ENCODE measurements around the gene GPR161. TPM values are rescaled to one million over a fixed set of nuclear protein-coding genes. Genes with fewer than 3 reads are reported as not detected.

Gene GPR161
- total RNA-seq, 1 donor from 2014 or later: 2.8 TPM

DNA sequence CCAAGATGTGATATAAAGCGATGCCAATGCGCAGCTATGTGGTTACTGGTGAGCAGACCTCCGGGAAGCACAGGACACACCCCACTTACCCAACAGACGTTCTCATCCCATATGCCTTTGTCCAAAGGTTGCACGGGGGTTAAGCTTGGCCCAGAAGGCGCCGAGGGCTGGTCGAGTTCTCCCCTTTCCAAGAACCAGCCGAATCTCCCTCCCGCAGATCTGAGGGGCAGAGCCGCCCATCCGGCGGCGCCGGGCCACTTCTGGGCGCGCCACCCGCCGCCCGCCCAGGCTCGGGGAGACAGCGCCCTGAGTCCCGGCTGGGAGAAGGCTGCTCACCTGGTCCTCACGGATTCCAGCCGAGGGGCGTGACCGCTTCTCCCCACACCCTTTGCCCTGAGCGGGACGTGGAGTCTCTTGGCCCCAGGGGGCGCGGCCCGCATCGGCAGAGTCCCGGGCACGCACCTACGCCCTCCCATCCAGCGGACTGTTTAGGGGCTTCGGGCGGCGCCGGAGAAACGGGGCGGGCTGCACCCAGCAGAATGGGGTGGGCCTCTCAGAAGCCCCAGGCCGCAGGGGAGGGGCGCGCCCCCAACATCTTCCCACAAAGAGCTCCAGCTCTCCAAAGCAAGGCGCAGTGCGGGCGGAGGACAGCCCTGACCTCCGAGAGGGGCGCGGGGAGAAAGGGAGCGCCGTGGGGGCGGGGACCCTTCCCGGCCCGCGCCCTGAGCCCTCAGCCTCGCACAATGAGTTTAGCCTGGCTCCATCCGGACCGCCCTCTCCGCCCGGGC lies 615 bp downstream of the GPR161 start:
- intact Hi-C loops (cut with micrococcal nuclease): no loop called here
- TF ChIP-seq, protein P1, sequence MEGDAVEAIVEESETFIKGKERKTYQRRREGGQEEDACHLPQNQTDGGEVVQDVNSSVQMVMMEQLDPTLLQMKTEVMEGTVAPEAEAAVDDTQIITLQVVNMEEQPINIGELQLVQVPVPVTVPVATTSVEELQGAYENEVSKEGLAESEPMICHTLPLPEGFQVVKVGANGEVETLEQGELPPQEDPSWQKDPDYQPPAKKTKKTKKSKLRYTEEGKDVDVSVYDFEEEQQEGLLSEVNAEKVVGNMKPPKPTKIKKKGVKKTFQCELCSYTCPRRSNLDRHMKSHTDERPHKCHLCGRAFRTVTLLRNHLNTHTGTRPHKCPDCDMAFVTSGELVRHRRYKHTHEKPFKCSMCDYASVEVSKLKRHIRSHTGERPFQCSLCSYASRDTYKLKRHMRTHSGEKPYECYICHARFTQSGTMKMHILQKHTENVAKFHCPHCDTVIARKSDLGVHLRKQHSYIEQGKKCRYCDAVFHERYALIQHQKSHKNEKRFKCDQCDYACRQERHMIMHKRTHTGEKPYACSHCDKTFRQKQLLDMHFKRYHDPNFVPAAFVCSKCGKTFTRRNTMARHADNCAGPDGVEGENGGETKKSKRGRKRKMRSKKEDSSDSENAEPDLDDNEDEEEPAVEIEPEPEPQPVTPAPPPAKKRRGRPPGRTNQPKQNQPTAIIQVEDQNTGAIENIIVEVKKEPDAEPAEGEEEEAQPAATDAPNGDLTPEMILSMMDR (IDR thresholded peaks at IDR 0.05; ENCODE audit: borderline replicate concordance): no peak
- no peak for DNase-seq

DNA sequence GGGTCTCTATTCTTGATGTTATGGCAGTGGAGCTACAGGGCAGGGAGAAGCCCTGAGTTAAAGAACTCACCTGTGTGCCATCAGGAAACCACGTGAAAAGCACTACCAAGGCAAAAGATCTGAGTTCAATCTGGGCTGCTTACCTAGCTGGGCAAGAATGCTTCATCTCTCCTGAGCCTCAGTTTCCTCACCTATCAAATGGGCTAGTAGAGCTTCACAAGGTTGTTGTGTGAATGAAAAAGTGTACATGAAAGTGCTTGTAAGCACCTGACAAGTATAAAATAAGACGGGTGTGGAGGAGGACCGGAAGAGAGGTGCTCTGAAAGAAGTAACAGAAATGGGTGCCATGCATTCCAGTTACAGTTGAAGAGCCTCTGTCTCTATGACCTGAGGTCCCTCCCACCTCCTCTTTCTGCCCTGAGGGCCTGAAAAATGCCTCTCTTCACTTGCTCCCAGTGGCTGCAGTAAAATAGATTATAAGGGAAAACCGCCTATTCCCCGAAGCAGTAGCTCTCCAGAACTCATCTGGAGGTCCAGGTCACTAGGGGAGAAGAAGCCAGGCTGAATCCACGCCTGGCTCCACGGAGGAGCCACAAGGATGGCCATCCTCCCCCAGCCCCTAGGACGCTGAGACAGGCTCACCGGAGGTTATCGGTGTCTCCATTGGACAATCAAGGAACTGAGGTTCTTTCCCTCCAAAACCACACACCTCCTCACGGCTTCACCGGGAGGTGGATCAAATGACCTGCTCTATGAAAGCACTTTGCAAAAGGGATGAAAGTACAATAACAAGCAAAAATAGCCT lies 1.4 kb downstream of the GPR161 start:
- H3K4me1 ChIP-seq: peaks cover 20% of the 10 kb centered on the region
- no peaks in the 10 kb centered on the region for H3K9me3 ChIP-seq (replicated peaks)
- intact Hi-C loops (cut with micrococcal nuclease): no loop called here
- peaks cover 24% of the 10 kb centered on the region for H3K27me3 ChIP-seq (ENCODE audit: low read depth)
- TF ChIP-seq, protein P1 (IDR thresholded peaks at IDR 0.05; ENCODE audit: borderline replicate concordance): no peak
- DNase-seq: no peak
- peak overlapping the region; percentile 87 for H3K27ac ChIP-seq (replicated peaks)
- H3K36me3 ChIP-seq: no peaks in the 10 kb centered on the region
- H3K4me3 ChIP-seq: peak overlapping the region; percentile 77

More for the DNA sequence above, 615 bp downstream of the GPR161 start:
- peak overlapping the region; percentile 87 for H3K27ac ChIP-seq (replicated peaks)
- H3K4me3 ChIP-seq: peak overlapping the region; percentile 77
- peaks cover 20% of the 10 kb centered on the region for H3K4me1 ChIP-seq
- H3K36me3 ChIP-seq: no peaks in the 10 kb centered on the region
- H3K27me3 ChIP-seq (ENCODE audit: low read depth): peaks cover 24% of the 10 kb centered on the region
- no peaks in the 10 kb centered on the region for H3K9me3 ChIP-seq (replicated peaks)

DNA sequence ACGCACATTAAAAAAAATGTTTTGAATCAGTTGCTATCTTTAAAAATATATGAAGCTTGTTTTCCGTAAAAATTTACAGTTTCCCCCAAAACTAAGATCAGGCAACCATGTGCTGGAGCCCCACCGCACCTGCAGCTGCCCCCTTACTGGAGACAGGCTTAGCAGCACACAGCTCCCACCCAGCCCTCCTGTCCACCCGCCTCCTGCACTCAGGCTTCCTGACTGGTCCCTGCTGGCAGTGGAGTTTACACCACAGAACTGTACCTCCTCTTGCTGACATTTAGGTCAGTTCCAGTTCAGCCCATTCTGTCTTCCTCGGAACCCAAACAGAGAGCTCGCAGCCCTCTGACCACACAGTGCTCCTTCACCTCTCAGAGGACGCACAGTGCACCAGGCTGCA lies 2.1 kb downstream of the GPR161 start:
- intact Hi-C loops (cut with micrococcal nuclease): no loop called here
- H3K4me1 ChIP-seq: peaks cover 20% of the 10 kb centered on the region

DNA sequence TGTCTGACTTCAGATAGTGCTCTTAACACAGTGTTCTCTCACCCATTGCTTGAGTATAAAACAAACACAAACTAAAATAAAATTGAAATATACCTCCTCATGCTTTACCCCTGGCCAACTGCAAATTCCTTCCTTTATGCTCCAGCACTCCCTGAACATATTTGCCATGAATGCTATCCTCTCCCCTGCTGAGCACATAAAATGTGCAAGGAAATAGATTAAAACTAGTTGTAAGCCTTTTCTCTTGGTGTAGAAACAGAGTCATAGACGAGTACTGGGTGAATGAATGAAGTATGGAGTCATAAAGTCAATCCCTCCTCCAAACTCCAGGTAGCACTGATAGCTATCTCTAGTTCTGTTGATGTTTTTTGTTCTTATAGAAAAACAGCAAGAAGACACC lies 2.6 kb downstream of the GPR161 start:
- H3K9me3 ChIP-seq (replicated peaks): no peaks in the 10 kb centered on the region
- peaks cover 24% of the 10 kb centered on the region for H3K27me3 ChIP-seq (ENCODE audit: low read depth)
- DNase-seq: no peak
- intact Hi-C loops (cut with micrococcal nuclease): no loop called here
- H3K4me1 ChIP-seq: peaks cover 20% of the 10 kb centered on the region
- H3K4me3 ChIP-seq: no peak overlapping the region
- H3K36me3 ChIP-seq: no peaks in the 10 kb centered on the region
- H3K27ac ChIP-seq (replicated peaks): no peak overlapping the region
- TF ChIP-seq, protein P1 (IDR thresholded peaks at IDR 0.05; ENCODE audit: borderline replicate concordance): no peak

More for the DNA sequence above, 2.1 kb downstream of the GPR161 start:
- Histone ChIP-seq H3K4me3 (peak overlapping the region; percentile 77), H3K9me3 (replicated peaks) (no peaks in the 10 kb centered on the region), H3K27me3 (ENCODE audit: low read depth) (peaks cover 24% of the 10 kb centered on the region), H3K36me3 (no peaks in the 10 kb centered on the region), H3K27ac (replicated peaks) (no peak overlapping the region)
- TF ChIP-seq, protein P1 (IDR thresholded peaks at IDR 0.05; ENCODE audit: borderline replicate concordance): no peak
- DNase-seq: no peak

DNA sequence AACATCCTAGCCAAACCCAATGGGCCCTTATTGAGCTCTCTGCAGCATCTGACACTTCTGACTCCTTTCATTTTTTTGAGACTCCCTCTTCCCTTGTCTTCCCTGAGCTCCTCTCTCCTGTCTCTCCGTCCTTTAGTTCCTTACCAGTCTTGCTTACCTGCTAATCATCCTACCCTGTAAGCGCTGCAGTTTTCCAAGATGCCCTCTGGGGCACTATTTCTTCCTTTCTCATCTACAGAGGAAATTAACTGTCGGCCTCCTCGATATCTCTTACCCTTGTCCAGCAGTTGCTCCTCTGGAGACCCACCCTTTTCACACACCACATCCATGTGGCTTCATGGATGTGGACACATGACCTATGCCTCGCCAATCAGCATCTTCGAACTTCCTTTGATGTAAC lies 6.8 kb downstream of the GPR161 start:
- Histone ChIP-seq H3K27ac (replicated peaks) (no peak overlapping the region), H3K4me1 (no peaks in the 10 kb centered on the region), H3K36me3 (no peaks in the 10 kb centered on the region), H3K9me3 (replicated peaks) (no peaks in the 10 kb centered on the region), H3K27me3 (ENCODE audit: low read depth) (peaks cover 18% of the 10 kb centered on the region), H3K4me3 (no peak overlapping the region)
- intact Hi-C loops (cut with micrococcal nuclease): no loop called here
- no peak for DNase-seq
- TF ChIP-seq, protein P1 (IDR thresholded peaks at IDR 0.05; ENCODE audit: borderline replicate concordance): no peak

Data from left ventricle myocardium inferior (tissue), 1 donor.